GM19467 (cell line): Measurements from ENCODE around the gene TIMP4.

Experiments used
- ATAC-seq: cut with Tn5 transposase; IDR thresholded peaks from one replicate; pipeline ENCODE4 v1.9.1; 2021; ENCODE audit warnings: mild to moderate bottlenecking, moderate library complexity; ENCODE audit not compliant: unreplicated experiment

TIMP4 gene

DNA sequence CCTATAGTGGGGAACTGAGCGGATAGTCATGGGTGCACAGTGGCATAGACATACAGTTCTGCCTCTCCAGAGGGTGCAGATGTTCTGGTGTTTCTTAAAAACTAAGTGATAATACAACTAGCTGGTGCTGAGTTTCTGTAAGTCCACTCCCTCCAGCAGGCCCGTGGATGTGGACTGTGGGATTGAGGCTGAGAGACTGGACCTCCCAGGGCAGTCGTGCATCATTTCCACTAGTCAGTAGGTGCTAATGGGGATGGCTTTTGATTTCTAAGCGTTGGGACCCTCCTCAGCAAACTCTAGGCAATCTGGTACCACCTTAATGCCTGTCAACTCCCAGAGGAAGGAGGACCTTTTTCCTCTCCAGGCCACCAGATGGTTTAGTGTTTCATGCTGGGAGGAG lies 27.3 kb upstream of the TIMP4 start:
- no peak for ATAC-seq

- no peak for ATAC-seq
Measured at GRCh38 chr3:12185172-12185710, 26.5 kb upstream of the TIMP4 start.

GRCh38 chr3:12184541-12184940 lies 25.8 kb upstream of the TIMP4 start:
- no peak for ATAC-seq

DNA sequence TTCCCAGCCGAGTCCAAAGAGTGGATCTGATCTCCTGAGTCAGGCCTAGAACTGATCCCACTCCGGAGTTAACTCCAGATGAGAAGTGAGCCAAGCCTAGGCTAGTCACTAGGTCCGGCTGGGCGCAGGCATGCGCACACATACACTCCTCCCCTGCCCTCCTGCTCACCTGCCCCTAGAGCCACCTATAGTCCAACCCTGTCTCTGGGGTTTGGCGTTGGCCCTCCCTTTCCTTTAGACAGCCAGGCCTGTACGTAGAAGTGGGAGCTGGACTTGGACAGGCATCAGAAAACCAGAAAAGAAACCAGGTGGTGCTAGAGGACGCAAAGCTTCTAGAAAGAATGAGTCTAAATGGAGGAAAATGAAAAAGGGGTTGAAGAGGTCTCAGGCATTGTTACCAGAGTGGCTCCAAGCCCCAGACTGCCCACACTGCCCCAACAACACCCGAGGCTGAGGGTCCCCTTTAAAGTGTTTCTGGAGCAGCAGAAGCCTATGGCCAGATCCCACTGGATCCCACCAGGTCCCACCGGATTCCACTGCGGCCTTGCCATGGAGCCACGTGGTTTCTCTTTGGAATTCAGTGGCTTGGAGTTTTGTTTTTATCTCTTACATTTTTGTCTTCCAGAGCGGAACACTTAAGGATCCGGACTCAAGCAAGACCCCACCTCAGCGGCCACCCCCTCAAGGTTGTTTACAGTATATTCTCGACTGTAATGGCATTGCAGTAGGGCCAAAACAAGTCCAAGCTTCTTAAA lies 24.2 kb upstream of the TIMP4 start:
- no peak for ATAC-seq

DNA sequence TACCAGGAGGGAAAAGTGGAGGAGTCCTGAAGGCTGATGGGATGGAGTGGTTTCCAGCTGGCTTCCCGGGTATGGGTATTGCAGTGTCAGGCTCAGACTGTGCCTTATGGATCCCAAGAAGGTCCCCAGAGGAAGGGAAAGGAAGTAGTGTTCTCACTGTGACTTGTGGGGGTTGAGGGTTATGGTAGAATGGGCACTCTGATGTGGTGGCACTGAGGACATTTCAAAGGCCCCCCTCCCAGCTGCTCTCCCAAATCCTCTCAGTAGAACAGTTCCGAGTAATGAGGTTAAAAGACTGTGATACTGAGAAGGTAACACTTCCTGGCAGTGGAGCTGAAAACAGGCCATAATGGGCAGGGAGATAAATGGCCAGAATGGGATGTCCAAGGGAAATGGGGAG lies 23.1 kb upstream of the TIMP4 start:
- ATAC-seq: no peak

DNA sequence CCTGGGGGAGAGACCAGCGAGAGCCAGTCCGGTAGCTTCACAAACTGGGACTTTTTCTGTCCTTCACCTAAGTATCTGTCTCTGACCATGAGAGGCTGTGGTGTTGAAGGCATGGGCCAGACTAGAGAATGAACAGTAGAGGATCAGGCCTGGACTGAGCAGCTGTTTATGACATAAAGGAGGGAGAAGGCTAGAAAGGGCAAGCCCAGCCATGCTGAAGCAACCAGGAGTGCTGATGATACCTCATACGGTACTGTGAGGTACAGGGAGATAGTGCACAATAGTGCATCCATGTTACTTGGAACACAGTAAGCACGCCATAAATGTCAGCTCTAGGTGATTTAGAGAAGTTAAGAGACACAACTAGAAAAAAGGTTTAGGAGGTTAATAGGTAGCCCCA lies 22.6 kb upstream of the TIMP4 start:
- ATAC-seq: no peak

DNA sequence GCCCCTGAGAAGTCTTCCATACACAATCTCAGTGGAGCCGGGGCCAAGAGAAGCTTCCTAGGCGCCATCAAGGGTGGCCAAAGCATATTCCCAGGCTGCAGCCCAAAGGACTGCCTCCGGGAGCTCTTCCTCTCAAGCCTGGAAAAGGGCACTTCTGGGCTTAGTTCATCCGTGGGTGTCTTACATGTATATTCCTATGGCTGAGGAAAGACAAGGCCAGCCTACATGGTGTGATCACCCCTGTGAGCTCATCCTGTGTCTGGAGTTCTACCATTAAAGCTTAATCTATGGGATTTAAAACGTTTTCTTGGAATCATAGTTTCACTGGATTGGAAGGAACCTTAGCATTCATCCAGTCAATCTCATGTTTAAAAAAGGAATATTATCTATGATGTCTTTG lies 21.9 kb upstream of the TIMP4 start:
- no peak for ATAC-seq

- ATAC-seq: no peak
Measured at GRCh38 chr3:12180218-12180617, 21.5 kb upstream of the TIMP4 start.

DNA sequence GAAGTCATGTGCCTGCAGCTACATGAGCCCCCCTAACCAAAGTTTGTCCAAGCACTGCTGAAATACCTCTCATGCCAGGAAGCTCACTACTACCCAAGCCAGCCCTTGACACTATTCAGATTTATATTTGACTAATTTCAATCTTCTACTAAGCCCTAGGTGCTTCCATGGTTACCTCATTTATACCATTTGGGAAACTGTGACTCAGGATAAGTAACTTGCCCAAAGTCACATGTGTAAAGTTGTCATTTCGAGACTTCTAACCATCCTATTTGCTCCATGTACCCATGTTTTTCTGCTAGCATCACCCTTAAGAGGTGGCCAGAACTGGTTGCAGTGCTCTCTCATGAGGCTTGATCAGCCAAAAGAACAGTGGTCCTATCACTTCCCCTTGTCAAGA lies 20.7 kb upstream of the TIMP4 start:
- no peak for ATAC-seq

DNA sequence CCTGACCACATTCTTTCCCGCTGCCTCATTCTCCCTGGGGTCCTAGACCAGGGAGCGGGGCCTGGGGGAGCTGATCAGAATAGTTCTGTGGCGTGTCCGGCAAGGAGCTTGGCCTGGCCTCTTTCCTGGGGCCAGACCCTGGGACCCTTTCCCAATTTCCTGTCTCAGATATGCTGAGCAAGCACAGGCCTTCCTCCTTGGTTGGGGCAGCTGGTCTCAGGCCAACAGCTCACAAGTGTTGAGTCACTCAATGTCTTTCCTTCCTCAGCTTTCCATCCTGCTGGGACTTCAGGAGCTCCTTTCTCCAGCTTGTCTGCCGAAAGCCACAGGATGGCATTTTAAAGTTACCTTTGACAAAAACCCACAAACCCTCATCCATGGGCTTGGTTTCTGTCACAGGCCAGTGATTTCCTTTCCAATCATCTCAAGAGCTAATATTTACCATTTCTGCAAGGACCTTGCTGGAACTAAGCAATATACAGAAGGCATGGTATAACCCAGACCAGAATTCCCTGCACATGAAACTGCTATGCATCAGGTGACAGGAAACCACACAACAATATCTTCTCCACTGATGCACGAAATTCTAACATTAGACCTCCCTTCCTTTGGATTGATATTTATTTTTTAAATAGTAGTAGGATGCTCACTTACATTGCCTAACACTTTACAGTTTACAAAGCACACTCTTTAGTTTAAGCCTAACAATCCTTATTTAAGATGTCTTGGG lies 19.5 kb upstream of the TIMP4 start:
- ATAC-seq: no peak

DNA sequence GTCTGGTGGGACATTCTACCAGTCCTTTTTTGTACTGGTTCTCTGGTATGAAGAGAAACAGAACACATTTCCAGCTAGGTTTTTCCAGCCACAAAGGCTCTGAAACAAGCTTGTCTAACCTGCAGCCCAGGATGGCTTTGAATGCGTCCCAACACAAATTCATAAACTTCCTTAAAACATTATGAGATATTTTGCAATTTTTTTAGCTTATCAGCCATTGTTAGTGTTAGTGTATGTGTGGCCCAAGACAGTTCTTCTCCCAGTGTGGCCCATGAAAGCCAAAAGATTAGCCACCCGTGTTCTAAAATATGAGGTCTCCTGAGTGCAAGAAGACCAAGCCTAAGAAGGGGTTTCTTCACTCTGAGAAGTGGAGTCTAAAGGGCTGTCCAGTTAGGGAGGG lies 18.4 kb upstream of the TIMP4 start:
- no peak for ATAC-seq

DNA sequence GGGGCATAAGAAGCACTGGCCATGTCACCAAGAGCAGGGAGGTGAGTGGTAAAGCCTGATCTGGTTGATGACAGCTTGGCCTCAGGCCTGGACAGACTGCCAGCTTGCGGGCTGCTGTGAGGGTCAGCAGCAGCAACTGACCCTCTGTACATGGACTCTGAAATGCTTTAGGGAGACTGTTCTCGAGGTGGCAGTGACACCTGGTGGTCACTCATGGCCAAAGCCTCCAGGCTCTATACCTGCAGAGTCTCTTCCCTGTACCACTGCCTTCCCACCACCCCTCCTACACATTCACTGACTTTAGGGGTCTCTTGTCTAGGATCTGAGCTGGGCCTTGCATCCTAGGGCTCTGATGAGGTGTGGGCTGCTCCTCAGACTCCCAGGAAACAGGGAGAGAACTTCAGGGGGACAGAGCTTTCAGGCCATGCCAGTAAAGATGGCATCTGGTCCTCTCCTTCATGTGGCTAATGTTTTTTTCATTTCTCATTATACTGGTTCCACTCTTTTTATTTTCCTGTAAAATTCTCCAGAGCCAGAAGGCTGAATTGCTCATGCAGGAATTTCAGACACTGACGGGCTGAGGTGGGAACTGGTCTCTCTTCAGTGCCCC lies 17.2 kb upstream of the TIMP4 start:
- ATAC-seq: no peak

DNA sequence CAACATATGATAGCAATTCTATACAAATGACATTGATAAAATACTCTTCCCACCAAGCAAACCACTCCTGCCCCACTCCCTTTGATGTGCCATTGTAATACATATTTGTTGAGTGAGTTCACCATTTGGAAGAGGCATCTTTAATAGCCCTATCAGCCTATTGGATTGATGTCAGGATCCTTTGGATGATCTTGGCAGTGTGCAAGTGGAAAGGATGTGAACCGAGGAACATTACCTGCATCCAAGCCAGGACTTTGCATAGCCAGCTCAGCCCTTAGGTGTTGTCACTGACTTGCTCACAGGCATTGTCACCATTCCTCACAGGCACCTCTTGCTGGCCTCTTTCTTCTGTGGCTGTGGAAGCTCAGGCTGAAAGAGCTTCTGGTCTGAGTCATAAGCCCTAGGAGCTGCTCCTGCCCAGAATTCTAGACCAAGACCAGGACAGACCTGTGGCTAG lies 16.5 kb upstream of the TIMP4 start:
- ATAC-seq: no peak

- no peak for ATAC-seq
Measured at GRCh38 chr3:12170207-12170606, 11.5 kb upstream of the TIMP4 start.

GRCh38 chr3:12165909-12166308 lies 7.2 kb upstream of the TIMP4 start:
- no peak for ATAC-seq

- no peak for ATAC-seq
Measured at GRCh38 chr3:12159227-12159601, 502 bp upstream of the TIMP4 start.

DNA sequence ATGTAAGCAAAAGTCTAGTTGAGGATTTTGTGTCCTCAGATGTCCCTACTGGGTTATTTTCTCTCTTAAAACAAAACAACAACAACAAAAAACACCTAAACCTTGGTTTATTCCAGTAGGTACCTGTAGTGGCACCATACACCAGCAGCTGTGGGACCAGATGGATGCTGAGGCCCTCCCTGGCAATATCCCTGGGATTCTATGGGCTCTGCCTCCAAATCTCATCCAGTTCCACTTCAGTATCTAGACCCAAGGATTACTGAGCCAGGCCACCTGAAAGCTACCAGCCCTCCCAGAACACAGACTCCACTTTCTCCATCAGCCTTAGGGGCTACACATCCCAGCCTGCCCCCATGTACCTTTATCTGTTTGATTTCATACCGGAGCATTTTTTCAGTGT lies 1.7 kb downstream of the TIMP4 start:
- ATAC-seq: no peak

DNA sequence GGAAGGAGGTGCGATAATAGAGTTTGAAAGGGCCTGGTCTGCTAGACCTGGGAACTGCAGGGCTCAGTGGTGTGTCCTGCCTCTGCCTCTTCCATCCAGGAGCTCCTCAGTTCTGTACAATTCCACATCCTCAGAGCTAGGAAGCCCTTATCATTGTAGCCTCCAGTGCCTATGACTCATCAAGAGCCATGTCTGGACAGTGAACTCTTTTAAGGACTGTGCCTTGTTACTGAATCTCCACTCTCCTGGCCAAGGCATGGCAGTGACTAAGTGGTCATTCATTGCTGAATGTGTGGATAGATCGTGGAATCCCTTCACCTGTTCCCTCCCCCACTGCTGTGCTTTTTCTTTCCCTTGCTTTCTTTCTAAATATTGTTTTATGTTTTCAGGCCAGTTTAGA lies 2.9 kb downstream of the TIMP4 start:
- no peak for ATAC-seq

DNA sequence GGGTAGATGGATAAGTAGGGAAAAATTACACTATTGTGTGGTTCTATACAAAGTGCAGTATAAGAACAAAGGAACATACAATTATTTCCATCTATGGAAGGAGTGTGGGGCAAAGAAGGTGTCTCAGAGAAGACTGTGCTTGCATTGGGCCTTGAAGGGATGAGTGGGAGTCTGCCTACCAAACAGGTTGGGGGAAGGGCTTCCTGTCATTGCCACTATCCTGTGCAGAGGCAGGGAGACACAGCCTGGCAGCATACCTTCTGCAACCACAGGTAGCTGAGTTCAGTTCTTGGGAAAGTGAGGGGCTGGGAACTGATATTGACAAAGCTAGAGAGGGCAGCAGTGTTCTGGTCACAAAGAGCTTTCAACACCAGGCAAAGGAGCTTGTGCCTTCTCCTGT lies 3.4 kb downstream of the TIMP4 start:
- ATAC-seq: no peak

- no peak for ATAC-seq
Measured at GRCh38 chr3:12154151-12154550, 4.6 kb downstream of the TIMP4 start.

- no peak for ATAC-seq
Measured at GRCh38 chr3:12150112-12150511, 8.6 kb downstream of the TIMP4 start.

DNA sequence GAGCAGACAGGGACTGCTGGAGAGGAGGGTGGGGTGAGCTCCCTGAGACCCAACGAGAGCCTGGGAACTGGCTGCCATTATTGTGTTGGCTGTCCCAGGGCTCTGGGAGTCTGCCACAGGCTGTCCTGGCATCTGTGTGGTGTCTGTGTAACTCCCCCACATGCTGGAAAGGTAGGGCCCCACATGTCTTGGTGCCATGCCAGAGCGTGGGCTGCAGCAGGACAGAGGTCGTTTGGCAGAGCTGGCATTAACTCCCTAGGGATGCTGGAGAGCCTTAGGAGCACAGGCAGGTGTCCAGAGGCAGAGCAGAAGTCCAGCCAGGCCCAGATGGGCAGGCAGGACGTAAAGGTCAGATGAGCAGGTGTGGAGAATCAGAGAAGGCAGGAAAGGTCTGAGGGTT lies 9.7 kb downstream of the TIMP4 start:
- no peak for ATAC-seq
